GM12872 (cell line): ENCODE results near the gene DRG2.

Source experiments
- TF ChIP-seq, protein P1 (sequence below): IDR thresholded peaks from 3 replicates; pipeline ENCODE4 v1.5.1; 2011; ENCODE audit warnings: low read depth, mild to moderate bottlenecking, low read length, moderate library complexity; ENCODE audit not compliant: insufficient read depth

The DRG2 gene

DNA sequence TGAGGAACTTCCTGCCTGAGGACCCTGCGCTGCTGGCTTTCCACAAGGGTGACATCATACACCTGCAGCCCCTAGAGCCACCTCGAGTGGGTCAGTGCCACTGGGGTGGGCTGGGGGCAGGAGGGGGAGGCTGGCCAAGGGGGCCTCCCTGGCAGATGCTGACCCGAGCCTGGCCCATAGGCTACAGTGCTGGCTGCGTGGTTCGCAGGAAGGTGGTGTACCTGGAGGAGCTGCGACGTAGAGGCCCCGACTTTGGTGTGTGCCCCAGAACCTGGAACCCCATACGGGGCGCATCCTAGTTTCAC is 69.2 kb downstream of the DRG2 start:
- TF ChIP-seq, protein P1, sequence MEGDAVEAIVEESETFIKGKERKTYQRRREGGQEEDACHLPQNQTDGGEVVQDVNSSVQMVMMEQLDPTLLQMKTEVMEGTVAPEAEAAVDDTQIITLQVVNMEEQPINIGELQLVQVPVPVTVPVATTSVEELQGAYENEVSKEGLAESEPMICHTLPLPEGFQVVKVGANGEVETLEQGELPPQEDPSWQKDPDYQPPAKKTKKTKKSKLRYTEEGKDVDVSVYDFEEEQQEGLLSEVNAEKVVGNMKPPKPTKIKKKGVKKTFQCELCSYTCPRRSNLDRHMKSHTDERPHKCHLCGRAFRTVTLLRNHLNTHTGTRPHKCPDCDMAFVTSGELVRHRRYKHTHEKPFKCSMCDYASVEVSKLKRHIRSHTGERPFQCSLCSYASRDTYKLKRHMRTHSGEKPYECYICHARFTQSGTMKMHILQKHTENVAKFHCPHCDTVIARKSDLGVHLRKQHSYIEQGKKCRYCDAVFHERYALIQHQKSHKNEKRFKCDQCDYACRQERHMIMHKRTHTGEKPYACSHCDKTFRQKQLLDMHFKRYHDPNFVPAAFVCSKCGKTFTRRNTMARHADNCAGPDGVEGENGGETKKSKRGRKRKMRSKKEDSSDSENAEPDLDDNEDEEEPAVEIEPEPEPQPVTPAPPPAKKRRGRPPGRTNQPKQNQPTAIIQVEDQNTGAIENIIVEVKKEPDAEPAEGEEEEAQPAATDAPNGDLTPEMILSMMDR = no peak
